NT2/D1 (cell line): ENCODE measurements around the gene PSMD5.

Experiments
- SUZ12 ChIP-seq: IDR thresholded peaks from 2 replicates; pipeline ENCODE4 v1.6.1; 2011; ENCODE audit not compliant: insufficient read length, insufficient read depth; ENCODE audit errors: extremely low read depth
- YY1 ChIP-seq: IDR thresholded peaks from 2 replicates; pipeline ENCODE4 v1.6.1; 2011; ENCODE audit not compliant: insufficient read length, insufficient read depth
- ZNF274 ChIP-seq: IDR thresholded peaks from 2 replicates; pipeline ENCODE4 v1.6.1; 2011; ENCODE audit warnings: mild to moderate bottlenecking, low read depth, low read length

DNA sequence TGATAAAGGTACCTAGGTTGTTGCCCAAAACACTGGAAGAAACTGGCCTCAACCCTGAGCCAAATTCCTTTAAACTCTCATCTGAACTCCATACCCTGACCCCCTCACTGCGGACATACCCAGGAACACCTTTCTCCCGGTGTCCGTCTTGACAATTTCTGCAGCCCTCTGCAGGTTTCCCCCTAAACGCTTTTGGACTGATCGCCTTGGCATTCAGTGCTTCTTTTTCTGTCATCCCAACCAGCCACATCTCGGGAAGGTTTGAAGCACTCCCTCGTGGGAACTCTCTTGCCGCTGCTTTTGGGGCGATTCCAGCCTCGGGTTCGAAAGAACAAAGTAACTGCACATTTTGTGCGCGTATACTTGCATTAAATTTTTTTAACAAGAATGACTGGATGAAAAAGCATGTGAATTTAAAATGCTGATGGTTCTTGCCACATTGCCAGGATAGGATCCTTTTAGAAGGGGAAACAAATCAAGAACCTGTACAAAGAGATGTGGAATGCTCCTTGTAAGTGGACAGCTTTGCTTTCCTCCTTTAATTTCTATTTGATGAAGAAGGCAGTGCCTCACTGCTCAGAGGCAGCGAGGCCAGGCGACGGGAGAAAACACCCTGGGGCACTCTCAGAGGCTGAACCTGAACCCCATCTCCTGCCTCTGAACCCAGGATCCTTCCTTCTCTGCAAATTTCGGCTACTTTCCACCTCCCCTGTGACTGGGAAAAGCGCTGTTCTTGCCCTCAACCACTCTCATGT is 615 bp downstream of the PSMD5 start:
- TF ChIP-seq ZNF274 (no peak), YY1 (no peak), SUZ12 (no peak)
